ENCODE measurements around the gene SPATA45. TPM values are rescaled to one million over a fixed set of nuclear protein-coding genes. Genes with fewer than 3 reads are reported as not detected.
A peak's percentile ranks its signal among the peaks of the same experiment; 100 is the strongest.

Gene SPATA45
- total RNA-seq, 1 experiment from 2014 or later: 0.68 TPM

GRCh38 chr1:212853658-212854057 lies 6.2 kb upstream of the SPATA45 start:
- Histone ChIP-seq H3K79me1 (ENCODE audit: insufficient read depth, low read depth, low read length, poor library complexity, severe bottlenecking) (no peaks in the 10 kb centered on the region), H3K4me2 (ENCODE audit: insufficient read depth, insufficient read length, low read length) (no peak overlapping the region), H3T11ph (ENCODE audit: low read length) (no peak overlapping the region)

More at GRCh38 chr1:212853658-212854057, 6.2 kb upstream of the SPATA45 start:
- Histone ChIP-seq H3K23ac (ENCODE audit: insufficient read length, low read depth, low read length) (no peak overlapping the region), H3K56ac (ENCODE audit: insufficient read length, low read depth, low read length) (no peak overlapping the region), H4K20me1 (ENCODE audit: control insufficient read depth, insufficient read depth, insufficient read length) (peaks cover 3% of the 10 kb centered on the region), H2BK15ac (ENCODE audit: low read depth, low read length) (no peak overlapping the region), H2BK20ac (ENCODE audit: low read depth, low read length, poor library complexity, severe bottlenecking) (no peak overlapping the region), H2AFZ (ENCODE audit: low read length) (no peak overlapping the region), H3K9me3 (ENCODE audit: control insufficient read depth, low read depth, low read length) (no peaks in the 10 kb centered on the region), H2AK5ac (ENCODE audit: insufficient read length, low read length) (no peak overlapping the region), H3K27ac (ENCODE audit: insufficient read length, low read depth, low read length) (no peak overlapping the region), H4K8ac (replicated peaks; ENCODE audit: insufficient read length, low read depth, low read length) (no peak overlapping the region), H3K27me3 (ENCODE audit: insufficient read depth, low read length) (no peaks in the 10 kb centered on the region), H3K79me2 (ENCODE audit: insufficient read depth, low read length) (peaks cover 2% of the 10 kb centered on the region; the same call in 1 of the 2 replicates), H2BK12ac (ENCODE audit: insufficient read length, low read depth, low read length) (no peak overlapping the region), H3K9ac (ENCODE audit: extremely low read depth, insufficient read length, low read length) (no peak overlapping the region), H4K91ac (ENCODE audit: insufficient read length, low read depth, low read length) (no peak overlapping the region), H3K4me1 (ENCODE audit: insufficient read depth, low read length) (peaks cover 4% of the 10 kb centered on the region; the same call in 1 of the 2 replicates), H3K23me2 (ENCODE audit: insufficient read length, low read depth, low read length, poor library complexity, severe bottlenecking) (peaks cover 2% of the 10 kb centered on the region), H2BK5ac (ENCODE audit: insufficient read length, low read length) (no peak overlapping the region), H3K14ac (ENCODE audit: insufficient read depth, low read length) (no peak overlapping the region), H4K5ac (ENCODE audit: insufficient read length, low read depth, low read length) (no peak overlapping the region), H2BK120ac (ENCODE audit: low read depth, low read length, poor library complexity, severe bottlenecking) (no peak overlapping the region), H3K18ac (ENCODE audit: insufficient read length, low read depth, low read length) (no peak overlapping the region), H3K4ac (ENCODE audit: low read depth, low read length) (no peak overlapping the region)
- no peak for TF ChIP-seq CTCF (conservative IDR thresholded peaks at IDR 0.05)
- WGBS (ENCODE audit: extremely low coverage, insufficient read length, low lambda C conversion rate): no CpG with 5 or more reads among the region's 5 CpGs
- DNase-seq: no peak
- Mint-ChIP-seq H3K27ac (no peak overlapping the region), H3K36me3 (ENCODE audit: insufficient read depth in 1 of 3, low read depth in 3 of 3) (peaks cover 20 to 32% (median 22%) of the 10 kb centered on the region in 3 experiments), H3K27me3 (ENCODE audit: low read depth) (peaks cover 16% of the 10 kb centered on the region), H3K9me3 (peaks cover 11 to 15% of the 10 kb centered on the region in 2 experiments; a peak in 4 of 5 replicates), H3K4me1 (peaks cover 27 to 33% of the 10 kb centered on the region in 2 experiments), H3K4me3 (peak overlapping the region in 1 of 2 experiments; percentile 16; a peak in 2 of 5 replicates)
